Activated CD4-positive, alpha-beta T cell treated with anti-CD3 and anti-CD28 coated beads, Interleukin-2, amount 10 ng/mL, durations not matched to agents 24 days and 14 days (primary cell): ENCODE data around the gene IGF2BP1. TPM values are rescaled to one million over a fixed set of nuclear protein-coding genes. Genes with fewer than 3 reads are reported as not detected.
"Not testable (repeated sequence)": the region's sequence is repeated elsewhere in the genome, so short reads cannot be mapped to it uniquely, and the experiment has no call there.

Experiments used
- DNase-seq: peaks from one replicate; pipeline ENCODE4 v3.0.0; 2022
- H3K27ac Mint-ChIP-seq: one replicate; pipeline ENCODE4 v1.8.0; 2022; ENCODE audit warnings: mild to moderate bottlenecking, mixed read lengths
- H3K27me3 Mint-ChIP-seq: one replicate; pipeline ENCODE4 v1.8.0; 2022; ENCODE audit warnings: mixed read lengths
- H3K36me3 Mint-ChIP-seq: one replicate; pipeline ENCODE4 v1.8.0; 2022; ENCODE audit warnings: low read depth, mild to moderate bottlenecking, mixed read lengths
- H3K4me1 Mint-ChIP-seq: one replicate; pipeline ENCODE4 v1.8.0; 2021; ENCODE audit warnings: mixed read lengths
- H3K4me3 Mint-ChIP-seq: one replicate; pipeline ENCODE4 v1.8.0; 2022; ENCODE audit warnings: mild to moderate bottlenecking, moderate library complexity, mixed read lengths
- H3K9me3 Mint-ChIP-seq: one replicate; pipeline ENCODE4 v1.8.0; 2021; ENCODE audit warnings: mixed read lengths
- intact Hi-C: fragments of 100-400 bp; cut with micrococcal nuclease; formaldehyde crosslinking; loops from one replicate; pipeline ENCODE4 v1.15.1; 2023
- total RNA-seq: library from RNA; stranded (reverse); gene quantifications from 2 replicates; pipeline ENCODE4 v1.2.3, GENCODE V29; 2022

IGF2BP1 gene
- total RNA-seq, 1 donor from 2014 or later, result not detected

- Mint-ChIP-seq H3K9me3 (no peaks in the 10 kb centered on the region), H3K36me3 (no peaks in the 10 kb centered on the region), H3K27ac (no peak overlapping the region), H3K4me1 (no peaks in the 10 kb centered on the region), H3K27me3 (peaks cover 5% of the 10 kb centered on the region), H3K4me3 (no peak overlapping the region)
- DNase-seq, result no peak
- intact Hi-C loops, result no loop called here
Measured at GRCh38 chr17:49069585-49070273, 72.5 kb downstream of the IGF2BP1 start.

DNA sequence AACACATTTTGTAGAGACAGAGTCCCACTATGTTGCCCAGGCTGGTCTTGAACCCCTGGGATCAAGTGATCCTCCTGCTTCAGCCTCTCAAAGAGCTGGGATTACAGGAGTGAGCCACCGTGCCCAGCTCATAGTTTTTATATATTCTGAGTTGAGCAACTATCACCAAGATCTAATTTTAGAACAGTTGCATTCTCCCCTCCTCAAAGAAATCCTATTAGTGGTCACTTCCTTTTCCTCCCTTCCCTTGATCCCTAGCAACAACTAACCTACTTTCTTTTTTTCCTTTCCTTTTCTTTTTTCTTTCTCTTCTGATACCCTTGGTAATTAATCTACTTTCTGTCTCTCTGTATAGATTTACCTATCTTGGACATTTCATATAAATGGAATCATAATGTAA, 73.9 kb downstream of the IGF2BP1 start:
- Mint-ChIP-seq H3K9me3 (no peaks in the 10 kb centered on the region), H3K4me1 (no peaks in the 10 kb centered on the region), H3K27ac (no peak overlapping the region), H3K27me3 (peaks cover 5% of the 10 kb centered on the region), H3K4me3 (no peak overlapping the region), H3K36me3 (no peaks in the 10 kb centered on the region)
- intact Hi-C loops, result no loop called here
- DNase-seq, result no peak

- H3K4me3 Mint-ChIP-seq, result no peak overlapping the region
- DNase-seq, result no peak
- H3K27ac Mint-ChIP-seq, result no peak overlapping the region
- H3K9me3 Mint-ChIP-seq, result no peaks in the 10 kb centered on the region
- intact Hi-C loops, result no loop called here
- H3K4me1 Mint-ChIP-seq, result no peaks in the 10 kb centered on the region
- H3K27me3 Mint-ChIP-seq, result peaks cover 7% of the 10 kb centered on the region
- H3K36me3 Mint-ChIP-seq, result no peaks in the 10 kb centered on the region
Measured at GRCh38 chr17:49074851-49075540, 77.8 kb downstream of the IGF2BP1 start.

DNA sequence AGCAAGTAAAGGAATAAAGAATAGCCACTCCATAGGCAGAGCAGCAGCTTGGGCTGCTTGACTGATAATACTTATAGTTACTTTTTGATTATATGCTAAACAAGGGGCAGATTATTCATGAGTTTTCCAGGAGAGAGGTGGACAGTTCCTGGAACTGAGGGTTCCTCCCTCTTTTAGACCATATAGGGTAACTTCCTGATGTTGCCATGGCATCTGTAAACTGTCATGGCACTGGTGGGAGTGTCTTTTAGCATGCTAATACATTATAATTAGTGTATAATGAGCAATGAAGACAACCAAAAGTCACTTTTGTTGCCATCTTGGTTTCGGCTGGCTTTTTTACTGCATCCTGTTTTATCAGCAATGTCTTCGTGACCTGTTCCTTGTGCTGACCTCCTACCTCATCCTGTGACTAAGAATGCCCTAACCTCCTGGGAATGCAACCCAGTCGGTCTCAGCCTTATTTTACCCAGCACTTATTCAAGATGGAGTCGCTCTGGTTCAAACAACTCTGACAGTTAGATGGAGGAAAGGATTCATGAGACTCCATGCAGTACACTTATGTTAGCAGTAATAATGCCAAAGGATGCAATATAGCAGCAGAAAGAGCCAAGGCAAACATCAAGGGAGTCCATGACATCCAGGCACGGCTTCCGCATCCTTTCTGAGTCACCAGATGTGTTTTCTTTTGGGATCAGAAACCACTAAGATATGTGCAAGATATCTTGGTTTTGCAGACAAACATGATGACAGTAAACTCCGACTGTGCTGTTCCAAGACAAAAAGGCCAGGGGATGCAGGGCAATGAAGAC, 79.6 kb downstream of the IGF2BP1 start:
- peaks cover 8% of the 10 kb centered on the region for H3K27me3 Mint-ChIP-seq
- no peaks in the 10 kb centered on the region for H3K9me3 Mint-ChIP-seq
- no peak overlapping the region for H3K4me3 Mint-ChIP-seq
- H3K36me3 Mint-ChIP-seq, result no peaks in the 10 kb centered on the region
- H3K4me1 Mint-ChIP-seq, result no peaks in the 10 kb centered on the region
- intact Hi-C loops, result no loop called here
- no peak overlapping the region for H3K27ac Mint-ChIP-seq
- no peak for DNase-seq

DNA sequence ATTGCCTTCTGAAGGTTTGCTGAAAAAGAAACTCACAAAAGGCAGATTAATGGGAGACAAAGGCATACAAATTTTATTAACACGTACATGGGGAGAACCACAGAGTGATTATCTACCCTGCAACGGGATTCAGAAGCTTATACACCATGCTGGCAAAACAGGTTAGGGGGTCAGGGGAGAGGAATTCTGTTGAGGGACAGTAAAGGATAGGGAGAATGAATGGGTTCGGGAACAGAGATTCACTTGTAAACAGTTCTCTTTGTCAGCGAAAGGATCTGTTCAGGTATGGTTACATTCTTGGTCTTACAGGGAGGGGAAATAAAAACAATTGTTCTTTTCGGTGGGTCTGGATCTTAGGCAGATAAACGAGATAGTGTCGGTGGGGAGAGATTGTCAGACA, 81.1 kb downstream of the IGF2BP1 start:
- no peak for DNase-seq
- no peak overlapping the region for H3K27ac Mint-ChIP-seq
- H3K4me1 Mint-ChIP-seq, result no peaks in the 10 kb centered on the region
- intact Hi-C loops, result no loop called here
- no peaks in the 10 kb centered on the region for H3K9me3 Mint-ChIP-seq
- no peaks in the 10 kb centered on the region for H3K36me3 Mint-ChIP-seq
- no peak overlapping the region for H3K4me3 Mint-ChIP-seq
- peaks cover 11% of the 10 kb centered on the region for H3K27me3 Mint-ChIP-seq

GRCh38 chr17:49079840-49080663, 82.9 kb downstream of the IGF2BP1 start:
- Mint-ChIP-seq H3K4me1 (no peaks in the 10 kb centered on the region), H3K9me3 (no peaks in the 10 kb centered on the region), H3K36me3 (no peaks in the 10 kb centered on the region), H3K4me3 (no peak overlapping the region), H3K27me3 (peaks cover 11% of the 10 kb centered on the region), H3K27ac (no peak overlapping the region)
- DNase-seq, result no peak
- intact Hi-C loops, result no loop called here

- no peaks in the 10 kb centered on the region for H3K4me1 Mint-ChIP-seq
- H3K27me3 Mint-ChIP-seq, result peaks cover 26% of the 10 kb centered on the region
- no peak for DNase-seq
- H3K4me3 Mint-ChIP-seq, result no peak overlapping the region
- H3K27ac Mint-ChIP-seq, result no peak overlapping the region
- no peaks in the 10 kb centered on the region for H3K9me3 Mint-ChIP-seq
- intact Hi-C loops, result no loop called here
- H3K36me3 Mint-ChIP-seq, result no peaks in the 10 kb centered on the region
Measured at GRCh38 chr17:49082231-49082630, 85.0 kb downstream of the IGF2BP1 start.

DNA sequence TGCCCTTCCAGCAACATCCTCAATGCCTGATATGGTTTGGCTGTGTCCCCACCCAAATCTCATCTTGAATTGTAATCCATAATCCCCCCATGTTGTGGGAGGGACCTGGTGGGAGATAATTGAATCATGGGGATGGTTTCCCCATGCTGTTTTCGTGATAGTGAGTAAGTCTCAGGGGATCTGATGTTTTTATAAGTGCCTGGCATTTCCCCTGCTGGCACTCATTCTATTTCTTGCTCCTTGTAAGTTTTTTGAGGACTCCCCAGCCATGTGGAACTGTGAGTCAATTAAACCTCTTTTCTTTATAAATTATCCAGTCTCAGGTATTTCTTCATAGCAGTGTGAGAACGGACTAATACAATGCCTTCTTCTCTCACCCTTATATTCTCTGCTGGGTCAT, 87.9 kb downstream of the IGF2BP1 start:
- H3K4me3 Mint-ChIP-seq, intact Hi-C loops, H3K9me3 Mint-ChIP-seq, DNase-seq, H3K27ac Mint-ChIP-seq, H3K36me3 Mint-ChIP-seq, H3K4me1 Mint-ChIP-seq: not testable (repeated sequence)
- H3K27me3 Mint-ChIP-seq, result peaks cover 26% of the 10 kb centered on the region

- intact Hi-C loops, result no loop called here
- no peak overlapping the region for H3K4me3 Mint-ChIP-seq
- no peaks in the 10 kb centered on the region for H3K36me3 Mint-ChIP-seq
- H3K27me3 Mint-ChIP-seq, result peaks cover 26% of the 10 kb centered on the region
- H3K4me1 Mint-ChIP-seq, result no peaks in the 10 kb centered on the region
- no peak for DNase-seq
- no peaks in the 10 kb centered on the region for H3K9me3 Mint-ChIP-seq
- no peak overlapping the region for H3K27ac Mint-ChIP-seq
Measured at GRCh38 chr17:49085565-49086315, 88.6 kb downstream of the IGF2BP1 start.

GRCh38 chr17:49086316-49086605, 89.1 kb downstream of the IGF2BP1 start:
- H3K36me3 Mint-ChIP-seq, result no peaks in the 10 kb centered on the region
- intact Hi-C loops, result no loop called here
- H3K27ac Mint-ChIP-seq, result no peak overlapping the region
- H3K4me3 Mint-ChIP-seq, result no peak overlapping the region
- H3K27me3 Mint-ChIP-seq, result peaks cover 23% of the 10 kb centered on the region
- no peaks in the 10 kb centered on the region for H3K4me1 Mint-ChIP-seq
- H3K9me3 Mint-ChIP-seq, result no peaks in the 10 kb centered on the region
- DNase-seq, result no peak

DNA sequence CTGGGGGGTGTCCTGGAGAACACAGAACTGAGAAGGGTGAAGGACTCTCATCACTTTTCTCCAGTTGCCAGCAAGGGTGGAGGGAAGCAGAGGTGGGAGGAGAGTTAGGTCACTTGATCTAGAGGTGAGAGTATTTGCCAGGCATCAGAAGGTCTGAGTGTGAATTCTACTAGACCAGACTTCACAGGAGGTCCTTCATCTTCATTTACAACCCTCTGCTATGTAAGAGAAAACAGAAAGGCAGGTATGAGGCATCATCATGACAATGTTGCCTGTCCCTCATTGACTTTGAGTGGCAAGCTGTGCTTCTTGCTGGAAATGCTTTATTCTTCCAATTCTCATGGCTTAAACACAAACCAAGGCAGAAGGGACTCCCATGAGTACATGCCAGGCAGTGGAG, 89.5 kb downstream of the IGF2BP1 start:
- Mint-ChIP-seq H3K36me3 (no peaks in the 10 kb centered on the region), H3K27me3 (peaks cover 22% of the 10 kb centered on the region), H3K4me3 (no peak overlapping the region), H3K9me3 (no peaks in the 10 kb centered on the region), H3K4me1 (no peaks in the 10 kb centered on the region), H3K27ac (no peak overlapping the region)
- no peak for DNase-seq
- intact Hi-C loops, result no loop called here

GRCh38 chr17:49089094-49089493, 91.9 kb downstream of the IGF2BP1 start:
- no peak for DNase-seq
- Mint-ChIP-seq H3K27me3 (peaks cover 18% of the 10 kb centered on the region), H3K4me3 (no peak overlapping the region), H3K4me1 (no peaks in the 10 kb centered on the region), H3K36me3 (no peaks in the 10 kb centered on the region), H3K9me3 (no peaks in the 10 kb centered on the region), H3K27ac (no peak overlapping the region)
- intact Hi-C loops, result no loop called here

- Mint-ChIP-seq H3K27ac (no peak overlapping the region), H3K4me3 (no peak overlapping the region), H3K4me1 (no peaks in the 10 kb centered on the region), H3K9me3 (no peaks in the 10 kb centered on the region), H3K27me3 (peaks cover 9% of the 10 kb centered on the region), H3K36me3 (no peaks in the 10 kb centered on the region)
- intact Hi-C loops, result no loop called here
- no peak for DNase-seq
Measured at GRCh38 chr17:49090878-49091594, 93.9 kb downstream of the IGF2BP1 start.
